Measurements from ENCODE around the gene HS6ST2. TPM values are rescaled to one million over a fixed set of nuclear protein-coding genes. Genes with fewer than 3 reads are reported as not detected.

HS6ST2 gene
- total RNA-seq, 1 experiment from 2014 or later = 0.26 TPM

GRCh38 chrX:132786217-132786616 lies 172.2 kb downstream of the HS6ST2 start:
- ATAC-seq (no peak), DNase-seq (ENCODE audit: low read depth, low spot score) (no peak)
- in situ Hi-C loops (cut with HindIII; ENCODE audit: low pct_unique_long_range_greater_than_20kb, low sequenced_read_pairs) (no loop called here), intact Hi-C loops (cut with micrococcal nuclease; ENCODE audit: unreplicated experiment) (no loop called here)
- CTCF ChIA-PET = no interaction called here
- Histone ChIP-seq H3K9me3 (ENCODE audit: control insufficient read depth, insufficient read depth, low read depth, low read length) (no peaks in the 10 kb centered on the region), H3K27me3 (ENCODE audit: control insufficient read depth, insufficient read depth, low read length) (no peaks in the 10 kb centered on the region), H3K4me3 (ENCODE audit: low read depth in 2 of 2, low read length in 2 of 2) (no peak overlapping the region), H3K36me3 (ENCODE audit: control insufficient read depth, insufficient read depth, low read length) (no peaks in the 10 kb centered on the region), H3K27ac (ENCODE audit: low read length) (no peak overlapping the region), H3K4me1 (ENCODE audit: control insufficient read depth, insufficient read depth, low read length) (no peaks in the 10 kb centered on the region)
- POLR2A ChIA-PET = interaction anchor here (0.6 kb wide), 1 partner anchor 502 kb away, joined by 12 read pairs; no protein-coding TSS in a partner anchor
- TF ChIP-seq REST (IDR thresholded peaks at IDR 0.05; ENCODE audit: insufficient read depth in 1 of 2, low read depth in 2 of 2, low read length in 1 of 2) = no peak
- TF ChIP-seq POLR2AphosphoS5 (IDR thresholded peaks at IDR 0.05; ENCODE audit: low read depth, low read length) = no peak
- TF ChIP-seq SIN3A (IDR thresholded peaks at IDR 0.05; ENCODE audit: borderline replicate concordance, insufficient read depth, low read depth, low read length) = no peak
- TF ChIP-seq TCF7L2 (IDR thresholded peaks at IDR 0.05; ENCODE audit: low read depth, low read length) = no peak
- TF ChIP-seq, protein P1, sequence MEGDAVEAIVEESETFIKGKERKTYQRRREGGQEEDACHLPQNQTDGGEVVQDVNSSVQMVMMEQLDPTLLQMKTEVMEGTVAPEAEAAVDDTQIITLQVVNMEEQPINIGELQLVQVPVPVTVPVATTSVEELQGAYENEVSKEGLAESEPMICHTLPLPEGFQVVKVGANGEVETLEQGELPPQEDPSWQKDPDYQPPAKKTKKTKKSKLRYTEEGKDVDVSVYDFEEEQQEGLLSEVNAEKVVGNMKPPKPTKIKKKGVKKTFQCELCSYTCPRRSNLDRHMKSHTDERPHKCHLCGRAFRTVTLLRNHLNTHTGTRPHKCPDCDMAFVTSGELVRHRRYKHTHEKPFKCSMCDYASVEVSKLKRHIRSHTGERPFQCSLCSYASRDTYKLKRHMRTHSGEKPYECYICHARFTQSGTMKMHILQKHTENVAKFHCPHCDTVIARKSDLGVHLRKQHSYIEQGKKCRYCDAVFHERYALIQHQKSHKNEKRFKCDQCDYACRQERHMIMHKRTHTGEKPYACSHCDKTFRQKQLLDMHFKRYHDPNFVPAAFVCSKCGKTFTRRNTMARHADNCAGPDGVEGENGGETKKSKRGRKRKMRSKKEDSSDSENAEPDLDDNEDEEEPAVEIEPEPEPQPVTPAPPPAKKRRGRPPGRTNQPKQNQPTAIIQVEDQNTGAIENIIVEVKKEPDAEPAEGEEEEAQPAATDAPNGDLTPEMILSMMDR (IDR thresholded peaks at IDR 0.05) = no peak
- no TSS peak for BruUV-seq (replicated peaks)

GRCh38 chrX:132778917-132779316 lies 179.5 kb downstream of the HS6ST2 start:
- ChIA-PET CTCF (no interaction called here), POLR2A (no interaction called here)
- no peak overlapping the region for H3K4me3 ChIP-seq (ENCODE audit: low read depth in 2 of 2, low read length in 2 of 2)
- no peaks in the 10 kb centered on the region for H3K9me3 ChIP-seq (ENCODE audit: control insufficient read depth, insufficient read depth, low read depth, low read length)
- DNase-seq (ENCODE audit: low read depth, low spot score) (no peak), ATAC-seq (no peak)
- no peaks in the 10 kb centered on the region for H3K27me3 ChIP-seq (ENCODE audit: control insufficient read depth, insufficient read depth, low read length)
- H3K27ac ChIP-seq (ENCODE audit: low read length) = no peak overlapping the region
- in situ Hi-C loops (cut with HindIII; ENCODE audit: low pct_unique_long_range_greater_than_20kb, low sequenced_read_pairs) (no loop called here), intact Hi-C loops (cut with micrococcal nuclease; ENCODE audit: unreplicated experiment) (no loop called here)
- BruUV-seq (replicated peaks) = no TSS peak
- no peaks in the 10 kb centered on the region for H3K4me1 ChIP-seq (ENCODE audit: control insufficient read depth, insufficient read depth, low read length)
- no peaks in the 10 kb centered on the region for H3K36me3 ChIP-seq (ENCODE audit: control insufficient read depth, insufficient read depth, low read length)
- TF ChIP-seq TCF7L2 (IDR thresholded peaks at IDR 0.05; ENCODE audit: low read depth, low read length) = no peak

- no peaks in the 10 kb centered on the region for H3K4me1 ChIP-seq (ENCODE audit: control insufficient read depth, insufficient read depth, low read length)
- H3K27me3 ChIP-seq (ENCODE audit: control insufficient read depth, insufficient read depth, low read length) = no peaks in the 10 kb centered on the region
- ATAC-seq = no peak
- DNase-seq (ENCODE audit: low read depth, low spot score) = no peak
- H3K4me3 ChIP-seq (ENCODE audit: low read depth in 2 of 2, low read length in 2 of 2) = no peak overlapping the region
- intact Hi-C loops (cut with micrococcal nuclease; ENCODE audit: unreplicated experiment) = no loop called here
- in situ Hi-C loops (cut with HindIII; ENCODE audit: low pct_unique_long_range_greater_than_20kb, low sequenced_read_pairs) = no loop called here
- no peaks in the 10 kb centered on the region for H3K36me3 ChIP-seq (ENCODE audit: control insufficient read depth, insufficient read depth, low read length)
- no peak overlapping the region for H3K27ac ChIP-seq (ENCODE audit: low read length)
- CTCF ChIA-PET = no interaction called here
- H3K9me3 ChIP-seq (ENCODE audit: control insufficient read depth, insufficient read depth, low read depth, low read length) = no peaks in the 10 kb centered on the region
- POLR2A ChIA-PET = interaction anchor here (0.7 kb wide), 1 partner anchor 394 kb away, joined by 3 read pairs; no protein-coding TSS in a partner anchor
- TF ChIP-seq, protein P1 (IDR thresholded peaks at IDR 0.05) = no peak
- TF ChIP-seq REST (IDR thresholded peaks at IDR 0.05; ENCODE audit: insufficient read depth in 1 of 2, low read depth in 2 of 2, low read length in 1 of 2) (no peak), SIN3A (IDR thresholded peaks at IDR 0.05; ENCODE audit: borderline replicate concordance, insufficient read depth, low read depth, low read length) (no peak)
- no TSS peak for BruUV-seq (replicated peaks)
Measured at GRCh38 chrX:132776486-132777210, 181.8 kb downstream of the HS6ST2 start.
